HepG2 (cell line): Measurements from ENCODE around the gene TSPAN17. TPM values are rescaled to one million over a fixed set of nuclear protein-coding genes. Genes with fewer than 3 reads are reported as not detected.

Source experiments
- CCAR2 ChIP-seq: fragments of 200-400 bp; formaldehyde crosslinking; optimal IDR thresholded peaks from 2 replicates; pipeline ENCODE3; 2018; ENCODE audit warnings: low read depth, mild to moderate bottlenecking, low read length, moderate library complexity
- ERF ChIP-seq: IDR thresholded peaks from 2 replicates; pipeline ENCODE4 v1.6.1; 2018; ENCODE audit warnings: missing biosample characterization, missing genetic modification reagents
- GATAD1 ChIP-seq: IDR thresholded peaks from 2 replicates; pipeline ENCODE4 v1.6.1; 2016; ENCODE audit warnings: missing genetic modification reagents, missing compliant biosample characterization
- HOXA3 ChIP-seq: sonication (generic); formaldehyde crosslinking; IDR thresholded peaks from 2 replicates; pipeline ENCODE4 v1.5.0; 2020; ENCODE audit warnings: missing genetic modification reagents
- MTA3 ChIP-seq: sonication (generic); formaldehyde crosslinking; IDR thresholded peaks from 2 replicates; pipeline ENCODE4 v1.4.0; 2020; ENCODE audit warnings: missing genetic modification reagents
- PRPF4 ChIP-seq: fragments of 200-400 bp; formaldehyde crosslinking; IDR thresholded peaks from 2 replicates; pipeline ENCODE4 v1.6.1; 2016; ENCODE audit warnings: low read length, low read depth; ENCODE audit not compliant: poor library complexity, severe bottlenecking
- ZNF138 ChIP-seq: sonication (generic); formaldehyde crosslinking; IDR thresholded peaks from 2 replicates; pipeline ENCODE4 v1.5.0; 2020; ENCODE audit warnings: mild to moderate bottlenecking, low read depth, missing genetic modification reagents
- ZNF598 ChIP-seq: sonication (generic); formaldehyde crosslinking; IDR thresholded peaks from 2 replicates; pipeline ENCODE4 v1.5.1; 2020; ENCODE audit warnings: mild to moderate bottlenecking, missing genetic modification reagents, borderline replicate concordance
- ZNF678 ChIP-seq: sonication (generic); formaldehyde crosslinking; IDR thresholded peaks from 2 replicates; pipeline ENCODE4 v1.4.0; 2020; ENCODE audit warnings: mild to moderate bottlenecking, missing genetic modification reagents
- ZSCAN31 ChIP-seq: sonication (generic); formaldehyde crosslinking; IDR thresholded peaks from 2 replicates; pipeline ENCODE4 v1.5.0; 2020; ENCODE audit warnings: low read depth, mild to moderate bottlenecking, missing genetic modification reagents
- polyA plus RNA-seq, 8 experiments: library from polyadenylated mRNA; depleted of rRNA in 3 of 8; stranded (reverse) in 7 of 8; unstranded in 1 of 8; fragments of >200 nt; fragmentation: Illumina TruSeq in 4 of 8; extraction: Trizol in 4 of 8; gene quantifications; 2 replicates each; pipeline versions ENCODE4 v1.2.1 to v1.2.3, GENCODE V29; 2011 to 2016; ENCODE audit warnings: low read depth in 4 of 8, missing spikeins in 1 of 8, mixed read lengths in 1 of 8; ENCODE audit not compliant: insufficient read depth in 1 of 8
- total RNA-seq, 5 experiments: library from RNA; depleted of rRNA; stranded (reverse); fragments of >200 nt; fragmentation: Illumina TruSeq; extraction: Trizol; gene quantifications; 2 replicates each; pipeline ENCODE4 v1.2.3, GENCODE V29; 2016; ENCODE audit warnings: low read depth in 1 of 5
- TF ChIP-seq, protein P1 (sequence below): sonication (generic); formaldehyde crosslinking; IDR thresholded peaks from 2 replicates; pipeline ENCODE4 v1.4.0; 2020; ENCODE audit warnings: missing genetic modification reagents, borderline replicate concordance
- TF ChIP-seq, protein P2 (sequence below): sonication (generic); formaldehyde crosslinking; IDR thresholded peaks from 2 replicates; pipeline ENCODE4 v1.5.0; 2020; ENCODE audit warnings: missing genetic modification reagents
- TF ChIP-seq, protein P3 (sequence below): sonication (generic); formaldehyde crosslinking; IDR thresholded peaks from 2 replicates; pipeline ENCODE4 v1.8.1; 2023; ENCODE audit warnings: mild to moderate bottlenecking, moderate library complexity, missing genetic modification reagents

TSPAN17 gene
- total and polyA plus RNA-seq, 2 of the 13 experiments (the other 11 are each of a cell fraction or from before 2014, with no cell fraction given), result 11.5 to 15.0 TPM

DNA sequence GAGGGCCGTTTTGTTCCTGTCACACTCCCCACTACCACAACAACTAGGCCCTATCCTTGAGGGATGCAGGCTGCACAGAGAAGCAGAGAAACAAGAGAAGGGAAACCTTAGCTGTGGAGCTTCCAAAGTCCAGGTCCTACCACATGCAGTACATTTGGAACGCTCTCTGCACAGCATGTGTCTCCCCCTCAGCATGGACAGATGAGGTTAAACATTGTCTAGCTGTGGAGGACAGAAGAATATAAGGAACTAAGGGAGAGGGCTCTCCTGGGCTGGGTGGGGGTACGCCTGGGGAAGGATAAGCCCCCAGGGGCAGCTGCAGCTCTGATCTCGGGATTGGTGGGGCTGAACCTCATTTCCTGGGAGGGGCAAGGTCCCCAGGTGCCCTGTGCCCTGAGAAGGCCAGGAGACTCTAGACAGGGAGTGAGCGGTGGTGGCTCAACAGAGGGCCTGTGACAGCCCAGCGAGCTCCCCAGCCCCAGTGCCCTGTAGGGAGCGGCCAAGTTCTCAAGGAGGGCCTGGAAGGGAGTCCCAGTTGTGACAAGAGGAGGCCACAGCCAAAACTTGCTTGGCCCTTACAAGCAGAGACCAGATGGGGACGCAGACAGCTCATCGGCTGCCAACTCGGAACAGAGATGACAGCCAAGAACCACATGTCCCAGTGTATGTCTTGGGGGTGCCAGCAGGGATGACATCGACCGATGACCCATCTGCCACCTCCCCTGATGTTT lies 30.1 kb downstream of the TSPAN17 start (continued):
- TF ChIP-seq PRPF4 (no peak), HOXA3 (CRISPR knock-in tag) (peak; percentile 34; the same call in 1 of the 2 replicates), ZNF598 (CRISPR knock-in tag) (no peak), GATAD1 (CRISPR knock-in tag) (no peak), ZNF138 (CRISPR knock-in tag) (no peak), MTA3 (CRISPR knock-in tag) (no peak), CCAR2 (no peak), ZNF678 (CRISPR knock-in tag) (no peak), ERF (CRISPR knock-in tag) (no peak), ZSCAN31 (CRISPR knock-in tag) (no peak)
- TF ChIP-seq, protein P1, sequence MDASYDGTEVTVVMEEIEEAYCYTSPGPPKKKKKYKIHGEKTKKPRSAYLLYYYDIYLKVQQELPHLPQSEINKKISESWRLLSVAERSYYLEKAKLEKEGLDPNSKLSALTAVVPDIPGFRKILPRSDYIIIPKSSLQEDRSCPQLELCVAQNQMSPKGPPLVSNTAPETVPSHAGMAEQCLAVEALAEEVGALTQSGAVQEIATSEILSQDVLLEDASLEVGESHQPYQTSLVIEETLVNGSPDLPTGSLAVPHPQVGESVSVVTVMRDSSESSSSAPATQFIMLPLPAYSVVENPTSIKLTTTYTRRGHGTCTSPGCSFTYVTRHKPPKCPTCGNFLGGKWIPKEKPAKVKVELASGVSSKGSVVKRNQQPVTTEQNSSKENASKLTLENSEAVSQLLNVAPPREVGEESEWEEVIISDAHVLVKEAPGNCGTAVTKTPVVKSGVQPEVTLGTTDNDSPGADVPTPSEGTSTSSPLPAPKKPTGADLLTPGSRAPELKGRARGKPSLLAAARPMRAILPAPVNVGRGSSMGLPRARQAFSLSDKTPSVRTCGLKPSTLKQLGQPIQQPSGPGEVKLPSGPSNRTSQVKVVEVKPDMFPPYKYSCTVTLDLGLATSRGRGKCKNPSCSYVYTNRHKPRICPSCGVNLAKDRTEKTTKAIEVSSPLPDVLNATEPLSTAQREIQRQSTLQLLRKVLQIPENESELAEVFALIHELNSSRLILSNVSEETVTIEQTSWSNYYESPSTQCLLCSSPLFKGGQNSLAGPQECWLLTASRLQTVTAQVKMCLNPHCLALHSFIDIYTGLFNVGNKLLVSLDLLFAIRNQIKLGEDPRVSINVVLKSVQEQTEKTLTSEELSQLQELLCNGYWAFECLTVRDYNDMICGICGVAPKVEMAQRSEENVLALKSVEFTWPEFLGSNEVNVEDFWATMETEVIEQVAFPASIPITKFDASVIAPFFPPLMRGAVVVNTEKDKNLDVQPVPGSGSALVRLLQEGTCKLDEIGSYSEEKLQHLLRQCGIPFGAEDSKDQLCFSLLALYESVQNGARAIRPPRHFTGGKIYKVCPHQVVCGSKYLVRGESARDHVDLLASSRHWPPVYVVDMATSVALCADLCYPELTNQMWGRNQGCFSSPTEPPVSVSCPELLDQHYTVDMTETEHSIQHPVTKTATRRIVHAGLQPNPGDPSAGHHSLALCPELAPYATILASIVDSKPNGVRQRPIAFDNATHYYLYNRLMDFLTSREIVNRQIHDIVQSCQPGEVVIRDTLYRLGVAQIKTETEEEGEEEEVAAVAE, result no peak
- TF ChIP-seq, protein P2, sequence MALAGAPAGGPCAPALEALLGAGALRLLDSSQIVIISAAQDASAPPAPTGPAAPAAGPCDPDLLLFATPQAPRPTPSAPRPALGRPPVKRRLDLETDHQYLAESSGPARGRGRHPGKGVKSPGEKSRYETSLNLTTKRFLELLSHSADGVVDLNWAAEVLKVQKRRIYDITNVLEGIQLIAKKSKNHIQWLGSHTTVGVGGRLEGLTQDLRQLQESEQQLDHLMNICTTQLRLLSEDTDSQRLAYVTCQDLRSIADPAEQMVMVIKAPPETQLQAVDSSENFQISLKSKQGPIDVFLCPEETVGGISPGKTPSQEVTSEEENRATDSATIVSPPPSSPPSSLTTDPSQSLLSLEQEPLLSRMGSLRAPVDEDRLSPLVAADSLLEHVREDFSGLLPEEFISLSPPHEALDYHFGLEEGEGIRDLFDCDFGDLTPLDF, result no peak
- TF ChIP-seq, protein P3, sequence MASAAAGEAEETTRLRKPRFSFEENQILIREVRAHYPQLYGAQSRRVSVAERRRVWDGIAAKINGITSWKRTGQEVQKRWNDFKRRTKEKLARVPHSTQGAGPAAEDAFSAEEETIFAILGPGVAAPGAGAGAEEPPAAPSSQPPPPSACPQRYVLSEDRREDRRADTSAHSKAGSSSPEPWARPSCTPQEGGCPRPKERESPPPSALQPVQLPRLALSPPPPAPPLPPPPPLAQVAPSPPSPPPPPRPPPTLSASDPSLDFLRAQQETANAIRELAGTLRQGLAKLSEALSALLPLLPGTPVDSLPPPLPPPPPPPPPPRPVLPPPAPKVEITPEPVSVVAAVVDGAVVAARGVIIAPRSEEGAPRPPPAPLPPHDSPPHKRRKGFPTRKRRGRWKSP, result no peak
- TF ChIP-seq, all 625 proteins: peak for 51
